ENCODE measurements around the gene GABARAPL1. TPM values are rescaled to one million over a fixed set of nuclear protein-coding genes. Genes with fewer than 3 reads are reported as not detected.
"Not testable (repeated sequence)": the region's sequence is repeated elsewhere in the genome, so short reads cannot be mapped to it uniquely, and the experiment has no call there.

GABARAPL1 gene
- total RNA-seq, 1 donor from 2014 or later, result 282 TPM

- DNase-seq (ENCODE audit: missing footprints) (no peak), ATAC-seq (no peak)
- intact Hi-C loops (cut with DNase I), result loop anchor here (5.0 kb wide), 2 partner anchors 160 to 445 kb away; partner anchors contain the start of gene CLEC9A
Measured at GRCh38 chr12:10191865-10192264, 20.8 kb upstream of the GABARAPL1 start.

GRCh38 chr12:10194160-10194670 is 18.5 kb upstream of the GABARAPL1 start:
- no peak for DNase-seq (ENCODE audit: missing footprints)
- no peak for ATAC-seq
- intact Hi-C loops (cut with DNase I), result loop anchor here (5.0 kb wide), 2 partner anchors 162 to 447 kb away; partner anchors contain the start of gene CLEC9A

GRCh38 chr12:10196210-10196609 is 16.5 kb upstream of the GABARAPL1 start:
- ATAC-seq (no peak), DNase-seq (ENCODE audit: missing footprints) (no peak)
- intact Hi-C loops (cut with DNase I), result no loop called here

- DNase-seq (ENCODE audit: missing footprints), result no peak
- intact Hi-C loops (cut with DNase I), result no loop called here
- no peak for ATAC-seq
Measured at GRCh38 chr12:10197879-10198278, 14.8 kb upstream of the GABARAPL1 start.

GRCh38 chr12:10204495-10204894 is 8.2 kb upstream of the GABARAPL1 start:
- intact Hi-C loops (cut with DNase I); DNase-seq (ENCODE audit: missing footprints); ATAC-seq: not testable (repeated sequence)

- intact Hi-C loops (cut with DNase I), result no loop called here
- ATAC-seq (no peak), DNase-seq (ENCODE audit: missing footprints) (no peak)
Measured at GRCh38 chr12:10205220-10205807, 7.4 kb upstream of the GABARAPL1 start.

GRCh38 chr12:10207136-10207535 is 5.5 kb upstream of the GABARAPL1 start:
- intact Hi-C loops (cut with DNase I), result no loop called here
- DNase-seq (ENCODE audit: missing footprints), result no peak
- no peak for ATAC-seq

- ATAC-seq (no peak), DNase-seq (ENCODE audit: missing footprints) (no peak)
- intact Hi-C loops (cut with DNase I), result loop anchor here (5.0 to 10.0 kb wide), 4 partner anchors 55 to 962 kb away; partner anchors contain the start of genes SMIM10L1 and YBX3
Measured at GRCh38 chr12:10210225-10210624, 2.5 kb upstream of the GABARAPL1 start.

- intact Hi-C loops (cut with DNase I), result loop anchor here (5.0 to 10.0 kb wide), 4 partner anchors 57 to 961 kb away; partner anchors contain the start of genes SMIM10L1 and YBX3
- DNase-seq (ENCODE audit: missing footprints), result no peak
Measured at GRCh38 chr12:10211101-10211939, 1.4 kb upstream of the GABARAPL1 start.

GRCh38 chr12:10211940-10212738 is 538 bp upstream of the GABARAPL1 start:
- DNase-seq (ENCODE audit: missing footprints), result peak; percentile 98
- peak; percentile 96 for ATAC-seq
- intact Hi-C loops (cut with DNase I), result loop anchor here (5.0 to 10.0 kb wide), 4 partner anchors 57 to 960 kb away; partner anchors contain the start of genes SMIM10L1 and YBX3

More at GRCh38 chr12:10211101-10211939, 1.4 kb upstream of the GABARAPL1 start:
- ATAC-seq, result no peak

GRCh38 chr12:10213168-10214135 is 775 bp downstream of the GABARAPL1 start:
- intact Hi-C loops (cut with DNase I), result loop anchor here (5.0 to 10.0 kb wide), 4 partner anchors 59 to 959 kb away; partner anchors contain the start of genes SMIM10L1 and YBX3

GRCh38 chr12:10214136-10214894 is 1.6 kb downstream of the GABARAPL1 start:
- no peak for ATAC-seq
- intact Hi-C loops (cut with DNase I), result loop anchor here (5.0 to 10.0 kb wide), 4 partner anchors 60 to 958 kb away; partner anchors contain the start of genes SMIM10L1 and YBX3
- no peak for DNase-seq (ENCODE audit: missing footprints)

More at GRCh38 chr12:10213168-10214135, 775 bp downstream of the GABARAPL1 start:
- ATAC-seq (peak; percentile 71), DNase-seq (ENCODE audit: missing footprints) (peak; percentile 85)

GRCh38 chr12:10214895-10215267 is 2.2 kb downstream of the GABARAPL1 start:
- no peak for DNase-seq (ENCODE audit: missing footprints)
- no peak for ATAC-seq
- intact Hi-C loops (cut with DNase I), result loop anchor here (5.0 to 10.0 kb wide), 4 partner anchors 60 to 957 kb away; partner anchors contain the start of genes SMIM10L1 and YBX3

GRCh38 chr12:10215436-10215835 is 2.8 kb downstream of the GABARAPL1 start:
- DNase-seq (ENCODE audit: missing footprints) (no peak), ATAC-seq (no peak)
- intact Hi-C loops (cut with DNase I), result loop anchor here (10.0 kb wide), 2 partner anchors 61 to 149 kb away; no protein-coding TSS in a partner anchor

GRCh38 chr12:10215946-10216345 is 3.3 kb downstream of the GABARAPL1 start:
- intact Hi-C loops (cut with DNase I), result loop anchor here (10.0 kb wide), 2 partner anchors 61 to 149 kb away; no protein-coding TSS in a partner anchor
- not testable (repeated sequence) for ATAC-seq; DNase-seq (ENCODE audit: missing footprints)

GRCh38 chr12:10218021-10218420 is 5.3 kb downstream of the GABARAPL1 start:
- no peak for DNase-seq (ENCODE audit: missing footprints)
- intact Hi-C loops (cut with DNase I), result loop anchor here (10.0 kb wide), 2 partner anchors 63 to 147 kb away; no protein-coding TSS in a partner anchor
- ATAC-seq, result no peak
